ENCODE data around the gene THSD4. TPM values are rescaled to one million over a fixed set of nuclear protein-coding genes. Genes with fewer than 3 reads are reported as not detected.

The THSD4 gene
- total and polyA plus RNA-seq, 2 of the 8 experiments (the other 6 are each of a cell fraction or from before 2014, with no cell fraction given), result 2.5 to 6.2 TPM

DNA sequence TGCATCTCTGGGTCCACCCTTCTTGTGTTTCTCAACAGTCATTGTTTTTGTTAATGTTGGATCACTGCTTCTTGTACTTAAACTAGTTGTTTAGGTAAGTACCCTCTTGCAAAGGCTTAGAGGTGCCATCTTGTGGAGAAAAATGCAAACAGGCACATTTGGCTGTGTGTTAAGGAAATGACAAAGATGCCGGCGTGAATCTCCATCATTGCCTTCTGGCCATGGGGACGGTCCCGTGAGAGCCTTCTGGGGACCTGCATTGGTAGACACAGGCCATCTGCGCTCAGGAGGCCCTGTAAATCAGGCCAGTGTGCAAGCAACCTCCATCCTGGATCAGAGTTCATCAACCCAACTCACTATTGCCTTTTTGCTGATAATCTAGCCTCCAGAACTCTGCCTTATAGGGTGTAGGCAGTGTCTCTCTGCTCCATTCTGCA, 536.5 kb downstream of the THSD4 start:
- H2BK120ac ChIP-seq (replicated peaks; ENCODE audit: low read depth, low read length), result no peak overlapping the region
- H4K20me1 ChIP-seq (replicated peaks in 1 of 2; ENCODE audit: control insufficient read depth in 1 of 2, insufficient read depth in 2 of 2, low read length in 2 of 2), result peaks cover 0 to 1% of the 10 kb centered on the region in 2 experiments
- H3K18ac ChIP-seq (ENCODE audit: extremely low read depth, low read length), result no peak overlapping the region
- ChIA-PET POLR2A (ENCODE audit: partially characterized antibody) (no interaction called here), CTCF (ENCODE audit: partially characterized antibody) (interaction anchor here (0.5 to 10.1 kb wide), 30 partner anchors 9 to 518 kb away, joined by 3 to 122 read pairs (median 4); no protein-coding TSS in a partner anchor)
- no peak overlapping the region for H4K8ac ChIP-seq (ENCODE audit: extremely low read depth, insufficient read depth, low read length)
- H2BK20ac ChIP-seq (ENCODE audit: low read length), result no peak overlapping the region
- H3K9me3 ChIP-seq (ENCODE audit: insufficient read depth in 2 of 2, low read depth in 1 of 2, low read length in 1 of 2), result no peaks in the 10 kb centered on the region
- no peak for TF ChIP-seq POLR2A (IDR thresholded peaks at IDR 0.05; ENCODE audit: control extremely low read depth in 1 of 2, low read depth in 2 of 2, low read length in 2 of 2)
- peak; percentile 82 to 88 for TF ChIP-seq RAD21 (IDR thresholded peaks at IDR 0.05 in 1 of 2, conservative IDR thresholded peaks at IDR 0.05 in 1 of 2; ENCODE audit: low read depth in 2 of 2, low read length in 2 of 2)
- TF ChIP-seq CTCF (IDR thresholded peaks at IDR 0.05; ENCODE audit: control extremely low read depth in 1 of 3, insufficient read depth in 1 of 3, low read depth in 1 of 3, low read length in 3 of 3), result peak in 2 of 3 experiments; percentile 66 to 68; a peak in 3 of 4 replicates
- H2BK5ac ChIP-seq (ENCODE audit: low read depth, low read length), result no peak overlapping the region
- no peaks in the 10 kb centered on the region for H3K27me3 ChIP-seq (replicated peaks in 1 of 4; ENCODE audit: control insufficient read depth in 3 of 4, extremely low read depth in 1 of 4, insufficient read depth in 3 of 4, low read length in 3 of 4)
- WGBS, 2 experiments (ENCODE audit: extremely low coverage in 1 of 2, insufficient coverage in 1 of 2, insufficient read length in 1 of 2, insufficient replicate concordance in 2 of 2, low coverage in 1 of 2, low lambda C conversion rate in 2 of 2, missing lambda C conversion rate in 1 of 2), result 88% methylated on average over 5 of the region's 5 CpGs; no CpG with 5 or more reads in 1 of the 2 experiments
- H2BK12ac ChIP-seq (ENCODE audit: low read depth, low read length), result no peak overlapping the region
- no peak overlapping the region for H3K4me2 ChIP-seq (ENCODE audit: insufficient read depth in 1 of 2, low read depth in 2 of 2, low read length in 2 of 2)
- H3K27ac ChIP-seq (ENCODE audit: low read depth, low read length), result no peak overlapping the region
- no peak overlapping the region for H3K23ac ChIP-seq (ENCODE audit: insufficient read length)
- DNase-seq (ENCODE audit: low read depth in 1 of 2, low spot score in 2 of 2) (peak in 1 of 2 experiments; percentile 53), FAIRE-seq (peak; percentile 86)
- H4K91ac ChIP-seq (replicated peaks; ENCODE audit: insufficient read length, low read length), result no peak overlapping the region
- H3K4ac ChIP-seq (replicated peaks; ENCODE audit: insufficient read length, low read depth, low read length), result no peak overlapping the region
- H3K4me3 ChIP-seq (ENCODE audit: extremely low read depth in 1 of 4, insufficient read depth in 2 of 4, low read depth in 3 of 4, low read length in 4 of 4), result no peak overlapping the region
- no peak overlapping the region for H3K56ac ChIP-seq (replicated peaks; ENCODE audit: insufficient read length, low read depth, low read length)
- H3K36me3 ChIP-seq (ENCODE audit: control insufficient read depth in 2 of 4, insufficient read depth in 4 of 4, low read length in 3 of 4), result no peaks in the 10 kb centered on the region
- H4K5ac ChIP-seq (ENCODE audit: insufficient read length, low read depth, low read length), result no peak overlapping the region
- no peak overlapping the region for H3K14ac ChIP-seq (ENCODE audit: insufficient read length)
- no peak overlapping the region for H3K9ac ChIP-seq (replicated peaks in 1 of 4; ENCODE audit: extremely low read depth in 1 of 4, low read depth in 3 of 4, low read length in 3 of 4)
- no peaks in the 10 kb centered on the region for H3K79me1 ChIP-seq (ENCODE audit: low read depth, low read length)
- no peaks in the 10 kb centered on the region for H3K23me2 ChIP-seq (ENCODE audit: low read depth, low read length)
- no peak overlapping the region for H2AFZ ChIP-seq (ENCODE audit: low read length)
- H2BK15ac ChIP-seq (ENCODE audit: low read length), result no peak overlapping the region
- H3K79me2 ChIP-seq (ENCODE audit: control insufficient read depth in 1 of 2, insufficient read depth in 2 of 2, low read length in 2 of 2), result no peaks in the 10 kb centered on the region
- H3K4me1 ChIP-seq (replicated peaks in 1 of 4; ENCODE audit: control insufficient read depth in 3 of 4, insufficient read depth in 4 of 4, low read length in 3 of 4), result peaks cover 0 to 16% (median 5%) of the 10 kb centered on the region in 4 experiments; a peak in 4 of 7 replicates
- H2AK5ac ChIP-seq (ENCODE audit: low read depth, low read length), result no peak overlapping the region

Measured in H1 (cell line).